GM12878 (cell line): Measurements from ENCODE around the gene ANKRD65. TPM values are rescaled to one million over a fixed set of nuclear protein-coding genes. Genes with fewer than 3 reads are reported as not detected.

Experiments used
- ATAC-seq: fragments of 200-7000 bp; cut with Tn5 transposase; 3 replicates; pipeline ENCODE4 v1.9.1; 2020; ENCODE audit warnings: mild to moderate bottlenecking, moderate library complexity
- BruUV-seq: library from RNA; stranded (reverse); fragments of 400-500 nt; replicated peaks from 2 replicates; lab custom pipeline; 2021; lab: Mats Ljungman, UMichigan
- CTCF ChIA-PET: fragments of 300-600 bp; sonication (Branson Sonifier 250); formaldehyde crosslinking; extraction: SDS; loops from one replicate; lab custom pipeline; 2021; ENCODE audit warnings: inconsistent platforms; lab: Yijun Ruan, JAX
- POLR2A ChIA-PET: fragments of 350-600 bp; formaldehyde crosslinking; extraction: SDS; loops from one replicate; lab custom pipeline; 2021; ENCODE audit warnings: inconsistent platforms; lab: Charles Lee
- RAD21 ChIA-PET: fragments of 300-600 bp; sonication (Branson Sonifier 250); formaldehyde crosslinking; loops from one replicate; lab custom pipeline; 2023; ENCODE audit warnings: antibody characterized with exemption; ENCODE audit not compliant: unreplicated experiment; lab: Charles Lee
- SMC1A ChIA-PET: fragments of 300-600 bp; sonication (Branson Sonifier 250); formaldehyde crosslinking; loops from one replicate; lab custom pipeline; 2023; ENCODE audit not compliant: unreplicated experiment, uncharacterized antibody; lab: Charles Lee
- DNase-seq: peaks from one replicate; pipeline ENCODE4 v3.0.0-alpha.2; 2011; ENCODE audit warnings: low read depth, low spot score
- FAIRE-seq: peaks from 3 replicates; lab custom pipeline; 2011; peaks lifted over from hg19 to GRCh38; lab: Jason Lieb, UNC
- H2AFZ ChIP-seq: 2 replicates; pipeline ENCODE4 v1.6.0; 2011; ENCODE audit warnings: low read depth, low read length, control low read depth; ENCODE audit not compliant: control insufficient read depth
- H3K27ac ChIP-seq: 2 replicates; pipeline ENCODE4 v1.5.1; 2011; ENCODE audit warnings: control low read depth; ENCODE audit not compliant: control insufficient read depth, insufficient read depth
- H3K27me3 ChIP-seq, 2 experiments: replicated peaks in 1 of 2; 2 replicates each; pipeline versions ENCODE4 v1.6.0 to v1.6.1; 2011; ENCODE audit warnings: low read length in 1 of 2; ENCODE audit not compliant: control insufficient read depth in 2 of 2, insufficient read depth in 2 of 2
- H3K36me3 ChIP-seq, 2 experiments: 2 replicates each; pipeline ENCODE4 v1.5.1; 2011; ENCODE audit warnings: low read length in 1 of 2; ENCODE audit not compliant: control insufficient read depth in 2 of 2, insufficient read depth in 2 of 2
- H3K4me1 ChIP-seq: 2 replicates; pipeline ENCODE4 v1.6.1; 2011; ENCODE audit warnings: mild to moderate bottlenecking, low read length, moderate library complexity, mixed read lengths; ENCODE audit not compliant: control insufficient read depth, insufficient read depth
- H3K4me2 ChIP-seq: 2 replicates; pipeline ENCODE4 v1.6.0; 2011; ENCODE audit warnings: control low read depth; ENCODE audit not compliant: control insufficient read depth, insufficient read depth
- H3K4me3 ChIP-seq: fragments of 200-600 bp; sonication (generic); 2 replicates; pipeline ENCODE4 v1.5.1; 2016
- H3K79me2 ChIP-seq: 2 replicates; pipeline ENCODE4 v1.6.0; 2011; ENCODE audit warnings: low read length; ENCODE audit not compliant: control insufficient read depth, insufficient read depth
- H3K9ac ChIP-seq: 2 replicates; pipeline ENCODE4 v1.8.0; 2011; ENCODE audit warnings: low read length, control low read depth, mixed read lengths; ENCODE audit not compliant: control insufficient read depth, insufficient read depth
- H3K9me3 ChIP-seq: replicated peaks from 3 replicates; pipeline ENCODE4 v1.5.1; 2011; ENCODE audit warnings: mild to moderate bottlenecking, low read length; ENCODE audit not compliant: control insufficient read depth, insufficient read depth
- H4K20me1 ChIP-seq: 2 replicates; pipeline ENCODE4 v1.6.0; 2011; ENCODE audit not compliant: control insufficient read depth, insufficient read depth
- BRCA1 ChIP-seq: IDR thresholded peaks from 2 replicates; pipeline ENCODE4 v1.6.1; 2011; ENCODE audit warnings: low read depth, low read length, improper control_type of control experiment
- NRF1 ChIP-seq: conservative IDR thresholded peaks from 2 replicates; pipeline ENCODE4 v1.6.1; 2011; ENCODE audit warnings: mild to moderate bottlenecking, low read depth, low read length, improper control_type of control experiment
- SIN3A ChIP-seq: IDR thresholded peaks from 2 replicates; pipeline ENCODE4 v1.6.1; 2012; ENCODE audit warnings: low read depth, low read length, improper control_type of control experiment
- SRF ChIP-seq, 2 experiments: IDR thresholded peaks; 2 replicates each; pipeline ENCODE4 v1.6.1; 2011; ENCODE audit warnings: low read depth in 2 of 2, low read length in 2 of 2, mild to moderate bottlenecking in 1 of 2, moderate library complexity in 1 of 2
- TCF3 ChIP-seq: IDR thresholded peaks from 2 replicates; pipeline ENCODE4 v1.6.1; 2012; ENCODE audit warnings: low read depth, mild to moderate bottlenecking, low read length, borderline replicate concordance; ENCODE audit not compliant: insufficient read depth
- WGBS: methylation state at CpG from one replicate; pipeline ENCODE4 v1.1.6; 2016; ENCODE audit warnings: low lambda C conversion rate; ENCODE audit not compliant: insufficient replicate concordance, insufficient coverage; ENCODE audit errors: missing lambda C conversion rate; 5-methylcytosine and 5-hydroxymethylcytosine counted together
- in situ Hi-C: fragments of 300-500 bp; cut with MboI; formaldehyde crosslinking; loops from 9 replicates; pipeline ENCODE4 v1.14.3; 2018; ENCODE audit warnings: mixed read lengths
- intact Hi-C: fragments of 100-400 bp; cut with micrococcal nuclease; formaldehyde crosslinking; loops from one replicate; pipeline ENCODE4 v1.14.2; 2022; ENCODE audit not compliant: unreplicated experiment
- polyA plus RNA-seq, 11 experiments: library from polyadenylated mRNA; depleted of rRNA in 4 of 11; unstranded in 6 of 11; stranded (reverse) in 5 of 11; fragments of >200 nt; fragmentation: Nextera tagmentation in 4 of 11; fragmentation: Illumina TruSeq in 1 of 11; extraction: Ambion mirVana in 4 of 11; extraction: Trizol in 1 of 11; gene quantifications; 1 replicate in 1 of 11; 2 replicates in 10 of 11; pipeline versions ENCODE4 v1.2.1 to v1.2.3, GENCODE V29; 2011 to 2016; ENCODE audit warnings: inconsistent platforms in 2 of 11, missing spikeins in 2 of 11, low read depth in 1 of 11
- total RNA-seq, 4 experiments: library from RNA; depleted of rRNA in 3 of 4; stranded (reverse); fragments of >200 nt in 3 of 4; fragmentation: Illumina TruSeq in 1 of 4; extraction: Trizol in 1 of 4; gene quantifications; 2 replicates each; pipeline versions ENCODE4 v1.2.1 to v1.2.3, GENCODE V29; 2013 to 2021
- TF ChIP-seq, protein P1 (sequence below): IDR thresholded peaks from 2 replicates; pipeline ENCODE4 v1.6.1; 2011; ENCODE audit warnings: low read depth, mild to moderate bottlenecking, low read length, moderate library complexity, borderline replicate concordance; ENCODE audit errors: extremely low read depth

ANKRD65 gene
- total and polyA plus RNA-seq, 10 of the 15 experiments (the other 5 are each of a cell fraction or from before 2014, with no cell fraction given) = 0.05 to 2.8 (median 0.37) TPM

DNA sequence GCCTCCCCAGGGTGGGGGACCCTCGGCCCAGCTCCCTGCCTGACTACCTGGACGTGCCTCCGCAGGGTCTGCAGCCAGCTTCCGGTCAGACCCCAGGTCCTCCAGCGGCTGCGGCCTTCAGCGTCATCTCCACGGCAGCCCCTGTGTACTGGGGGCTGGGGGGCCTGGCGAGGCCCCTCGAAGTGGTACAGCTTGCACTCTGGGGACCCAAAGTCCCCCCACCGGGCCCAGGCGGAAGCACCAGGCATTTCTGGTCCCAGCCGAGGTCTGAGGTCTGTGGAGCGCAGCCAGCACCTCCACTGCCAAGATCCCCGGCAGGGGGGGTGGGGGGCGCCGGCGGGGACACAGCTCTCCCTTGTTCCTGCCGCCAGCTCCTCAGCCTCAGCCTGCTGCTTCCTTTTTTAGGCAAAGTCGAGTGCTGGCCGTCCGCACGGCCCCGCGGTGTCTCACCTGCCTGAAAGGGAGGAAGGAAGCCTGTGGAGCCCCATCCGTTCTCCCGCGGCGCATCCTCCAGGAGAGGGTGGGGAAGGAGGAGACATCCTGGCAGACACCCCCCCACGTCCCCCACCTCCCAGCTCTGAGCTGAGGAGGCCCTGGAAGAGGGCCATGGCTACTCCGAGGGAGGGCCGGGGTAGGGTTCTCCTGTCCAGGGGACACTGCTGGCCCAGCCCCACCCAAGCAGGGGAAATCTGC, 13.2 kb upstream of the ANKRD65 start:
- BruUV-seq = no TSS peak
- no peak for TF ChIP-seq TCF3
- TF ChIP-seq BRCA1 = no peak
- TF ChIP-seq SRF (IDR thresholded peaks at IDR 0.05; ENCODE audit: low read depth in 2 of 2, low read length in 2 of 2) = no peak
- TF ChIP-seq SIN3A = no peak
- no peak for TF ChIP-seq NRF1
- TF ChIP-seq, protein P1, sequence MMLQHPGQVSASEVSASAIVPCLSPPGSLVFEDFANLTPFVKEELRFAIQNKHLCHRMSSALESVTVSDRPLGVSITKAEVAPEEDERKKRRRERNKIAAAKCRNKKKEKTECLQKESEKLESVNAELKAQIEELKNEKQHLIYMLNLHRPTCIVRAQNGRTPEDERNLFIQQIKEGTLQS = no peak
- TF ChIP-seq, all 136 proteins: peak for 0
- ChIA-PET POLR2A (interaction anchor here (0.7 kb wide), 1 partner anchor 25 kb away, joined by 3 read pairs; no protein-coding TSS in a partner anchor), RAD21 (no interaction called here), CTCF (interaction anchor here (1.2 kb wide), 1 partner anchor 35 kb away, joined by 4 read pairs; the partner anchor contains the start of gene CCNL2), SMC1A (no interaction called here)
- in situ Hi-C loops = no loop called here
- peak overlapping the region; percentile 44 for H2AFZ ChIP-seq
- H3K4me3 ChIP-seq = peak overlapping the region; percentile 8; the same call in 1 of the 2 replicates
- WGBS = 22% methylated on average over 26 of the region's 32 CpGs
- H3K36me3 ChIP-seq = no peaks in the 10 kb centered on the region
- no peaks in the 10 kb centered on the region for H4K20me1 ChIP-seq
- peak overlapping the region; percentile 42 for H3K4me2 ChIP-seq
- no peaks in the 10 kb centered on the region for H3K79me2 ChIP-seq
- peak overlapping the region; percentile 34; the same call in 1 of the 2 replicates for H3K9ac ChIP-seq
- peaks cover 0 to 13% of the 10 kb centered on the region in 2 experiments; a peak in 3 of 4 replicates for H3K27me3 ChIP-seq
- H3K9me3 ChIP-seq = no peaks in the 10 kb centered on the region
- no peak for DNase-seq
- ATAC-seq = no peak
- intact Hi-C loops = no loop called here
- no peak overlapping the region for H3K27ac ChIP-seq
- no peak for FAIRE-seq
- peaks cover 20% of the 10 kb centered on the region for H3K4me1 ChIP-seq
